GM21529 (cell line): ENCODE measurements around the gene ILDR2.
A peak's percentile ranks its signal among the peaks of the same experiment; 100 is the strongest.

Experiments
- ATAC-seq: cut with Tn5 transposase; IDR thresholded peaks from one replicate; pipeline ENCODE4 v1.9.1; 2021; ENCODE audit not compliant: unreplicated experiment

Gene ILDR2

DNA sequence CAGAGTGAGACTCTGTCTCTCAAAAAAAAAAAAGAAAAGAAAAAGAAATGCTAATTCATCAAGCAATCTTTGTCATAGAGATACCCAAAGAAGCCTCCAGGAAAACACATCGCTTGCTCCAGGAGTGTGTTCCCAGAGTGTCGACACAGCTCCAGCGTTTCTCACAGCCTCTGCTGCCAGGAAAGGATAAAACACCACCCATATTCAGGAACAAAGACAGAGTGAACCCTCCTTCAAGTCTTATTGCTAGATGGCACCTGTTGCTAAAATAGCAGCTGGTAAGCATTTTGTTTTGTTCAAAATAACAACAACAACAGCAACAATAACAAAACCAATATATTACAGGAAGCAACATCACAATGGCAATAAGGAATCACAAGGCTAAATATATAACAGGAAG, 3.1 kb downstream of the ILDR2 start:
- ATAC-seq, result no peak

DNA sequence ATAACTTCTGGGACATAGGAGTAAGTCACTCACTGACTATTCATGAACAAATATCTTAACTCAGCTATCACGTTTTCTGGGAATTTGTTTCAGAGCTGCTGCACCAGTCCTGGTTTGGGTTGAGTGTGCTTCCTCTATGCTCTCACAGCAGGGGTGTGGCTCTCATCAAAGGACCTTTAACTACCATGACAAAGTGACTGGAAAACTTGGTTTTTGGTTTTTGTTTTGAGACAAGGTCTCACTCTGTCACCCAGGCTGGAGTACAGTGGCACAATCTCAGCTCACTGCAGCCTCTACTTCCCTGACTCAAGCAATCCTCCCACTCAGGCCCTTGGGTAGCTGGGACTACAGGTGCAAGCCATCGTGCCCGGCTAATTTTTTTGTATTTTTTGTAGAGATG, 4.1 kb downstream of the ILDR2 start:
- ATAC-seq, result no peak

DNA sequence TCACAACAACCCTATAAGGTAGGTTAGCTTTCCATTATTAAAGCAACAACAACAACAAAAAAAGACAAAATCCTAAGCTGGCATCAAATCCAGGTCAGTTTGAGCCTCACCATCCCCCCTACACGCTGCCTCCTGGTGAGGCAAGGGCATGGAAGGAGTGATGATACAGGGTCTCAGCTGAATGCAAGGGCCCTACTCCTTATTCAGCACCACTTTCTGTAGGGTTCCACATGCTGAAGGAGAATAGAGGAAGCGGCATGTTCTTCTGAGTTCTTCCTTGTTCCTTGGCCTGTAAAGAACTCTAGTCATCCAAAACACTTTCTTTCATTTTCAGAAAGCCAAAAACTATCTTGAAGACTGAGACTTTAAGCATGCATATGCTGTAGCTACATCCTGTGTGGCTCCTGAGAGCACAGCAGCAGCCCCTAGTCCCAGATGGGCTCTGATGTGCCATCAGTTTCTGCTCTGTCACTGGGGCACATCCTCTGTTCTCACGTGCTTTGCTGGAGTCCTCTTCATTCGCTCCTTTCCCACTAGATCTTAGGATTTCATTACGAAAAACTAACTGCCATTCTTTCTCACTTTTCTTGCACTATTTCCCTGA, 6.2 kb downstream of the ILDR2 start:
- peak; percentile 82 for ATAC-seq

DNA sequence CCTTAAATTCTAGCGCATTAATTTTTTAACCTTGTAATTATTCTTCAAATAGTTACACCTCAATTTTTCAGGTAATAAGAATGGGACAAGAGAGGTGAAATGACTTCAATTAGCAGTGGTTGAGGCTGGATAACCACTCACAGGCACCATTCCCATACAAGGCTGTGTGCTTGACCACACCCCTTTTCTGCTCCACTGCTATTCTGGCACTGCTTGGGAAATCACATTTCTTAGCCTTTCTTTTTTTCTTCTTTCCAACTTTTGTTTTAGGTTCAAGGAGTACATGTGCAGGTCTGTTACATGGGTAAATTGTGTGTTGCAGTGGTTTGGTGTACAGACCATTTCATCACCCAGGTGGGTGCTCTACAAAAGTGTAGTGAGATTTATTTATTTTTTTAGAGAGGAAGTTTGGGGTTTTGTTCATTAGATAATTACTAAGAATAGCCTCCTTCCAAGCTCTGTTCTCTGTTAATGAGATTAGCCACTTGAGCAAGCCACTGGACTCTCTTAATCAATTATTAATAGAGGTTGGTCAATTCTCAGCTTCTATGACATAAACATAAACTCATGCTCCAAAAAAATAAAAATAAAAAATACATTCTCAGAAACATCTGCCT, 14.4 kb downstream of the ILDR2 start:
- no peak for ATAC-seq

DNA sequence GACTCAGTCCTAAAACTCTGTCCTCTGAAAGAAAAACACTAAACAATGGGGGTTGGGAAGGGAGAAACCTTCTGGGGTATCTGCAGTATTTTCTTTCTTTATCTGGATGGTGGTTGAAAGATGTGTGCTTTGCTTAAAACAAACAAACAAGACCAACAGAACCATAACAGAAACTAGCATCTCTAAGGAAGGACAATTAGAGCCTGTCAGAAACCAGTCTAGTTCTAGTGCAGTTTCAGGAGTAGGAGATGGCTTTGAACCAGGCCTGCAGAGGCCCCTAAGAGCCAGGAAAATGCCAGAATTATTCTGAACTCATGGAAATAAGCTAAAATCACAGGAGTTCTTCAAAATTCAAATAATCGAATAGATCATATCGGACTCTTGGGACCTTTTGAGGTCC, 18.5 kb downstream of the ILDR2 start:
- no peak for ATAC-seq

DNA sequence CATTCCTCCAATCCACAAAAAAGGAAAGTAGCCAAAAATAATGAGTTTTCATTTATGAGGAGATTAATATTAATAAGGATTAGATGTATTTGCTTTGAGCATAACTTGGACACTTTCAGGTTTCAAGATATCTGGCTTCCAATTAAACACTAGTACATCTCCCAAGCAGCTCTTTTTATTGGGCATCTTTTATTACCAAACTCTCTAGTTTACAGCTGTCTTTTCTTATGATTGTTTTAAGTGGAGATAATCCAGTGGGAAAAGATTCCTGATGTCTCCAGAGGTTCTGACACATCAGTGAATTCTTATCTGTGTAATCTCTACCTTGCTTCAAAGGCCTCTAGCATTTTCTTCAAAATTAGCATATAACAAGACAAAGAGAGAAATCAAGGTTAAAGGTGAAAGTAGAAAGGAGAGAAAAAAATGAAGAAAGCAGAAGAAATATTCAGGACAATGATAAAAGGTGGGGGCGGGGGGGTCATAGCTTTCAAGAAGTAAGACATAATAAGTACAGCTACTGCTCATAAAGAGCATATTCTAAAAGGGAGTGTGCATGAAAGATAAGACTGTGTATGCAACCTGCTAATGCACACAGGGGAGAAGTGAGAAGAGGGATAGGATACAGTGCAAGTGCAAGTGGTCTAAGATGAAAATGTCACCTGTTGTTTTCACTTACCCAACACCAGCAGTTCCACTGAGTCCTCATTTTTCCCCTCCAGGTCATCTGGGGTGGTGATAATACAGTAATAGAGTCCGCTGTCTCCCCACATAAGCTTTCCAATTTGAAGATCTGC, 19.1 kb downstream of the ILDR2 start:
- ATAC-seq, result no peak

DNA sequence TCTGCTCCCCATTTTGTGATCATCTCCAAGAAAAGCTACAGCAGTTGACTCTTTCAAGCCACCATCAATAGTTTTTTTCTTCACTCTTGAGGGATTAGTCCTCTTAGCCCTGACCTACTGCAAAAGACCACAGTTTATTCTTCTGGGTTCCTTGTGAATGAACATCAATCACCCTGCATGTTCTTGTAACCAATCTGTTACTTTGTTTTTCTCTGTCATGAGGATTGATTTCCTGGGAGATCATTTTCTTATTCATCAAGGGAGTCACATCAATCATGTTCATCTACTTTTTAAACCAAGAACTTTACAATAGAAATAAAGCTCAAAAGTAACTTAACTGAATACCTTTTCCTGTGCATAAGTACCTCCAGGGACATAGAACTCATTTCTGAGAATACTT, 21.8 kb downstream of the ILDR2 start:
- no peak for ATAC-seq

DNA sequence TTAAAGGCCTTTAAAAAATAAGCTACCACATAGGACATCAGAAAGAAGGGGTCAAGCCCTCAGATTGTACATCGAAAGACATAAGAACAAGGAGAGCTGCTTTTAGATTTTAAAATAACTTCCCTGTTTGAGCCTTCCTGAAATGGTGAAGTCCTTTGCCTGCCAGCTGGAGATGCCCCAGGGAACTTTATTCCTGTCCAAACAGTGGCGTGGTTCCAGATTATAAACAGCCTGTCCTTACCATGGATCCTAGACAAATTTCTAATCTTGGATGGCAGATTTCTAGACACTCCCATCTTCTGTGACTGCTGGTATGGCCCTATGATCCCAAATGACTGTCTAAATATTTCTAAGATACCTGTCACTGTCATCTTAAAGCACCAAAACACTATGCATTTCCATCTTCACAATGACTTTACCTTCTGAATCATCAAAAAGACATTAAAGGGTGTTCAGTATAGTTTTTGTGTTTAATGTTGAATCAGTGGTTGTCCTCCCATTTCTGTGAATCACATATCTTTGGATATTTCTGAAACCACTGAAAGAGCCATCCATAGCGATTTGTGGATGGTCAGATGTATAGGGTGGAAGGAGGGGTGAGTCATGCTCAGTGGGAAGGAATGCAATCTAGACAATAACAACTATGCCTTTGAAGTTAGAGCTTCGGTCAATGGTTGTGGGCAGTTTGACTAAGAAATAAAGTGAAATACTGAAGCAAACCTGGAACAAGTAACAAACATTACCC, 23.2 kb downstream of the ILDR2 start:
- no peak for ATAC-seq

DNA sequence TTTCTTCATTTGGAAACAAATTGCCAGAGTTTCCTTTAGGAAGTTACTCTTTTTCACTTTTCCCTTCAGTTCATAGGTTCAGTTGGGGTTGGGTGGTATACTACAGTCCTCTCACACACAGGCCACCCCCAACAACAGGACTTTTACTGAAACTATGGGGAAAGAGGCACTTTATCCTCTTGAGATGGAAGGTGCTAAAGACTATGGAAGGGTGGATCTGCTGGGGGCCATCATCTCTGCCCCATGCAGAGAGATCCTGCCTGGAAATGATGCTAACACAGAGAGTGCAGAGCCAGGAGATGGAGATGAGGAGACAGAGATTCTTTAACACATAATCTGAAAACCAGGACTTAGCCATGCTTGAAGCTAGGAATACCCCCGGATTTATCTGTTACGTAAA, 24.3 kb downstream of the ILDR2 start:
- no peak for ATAC-seq

DNA sequence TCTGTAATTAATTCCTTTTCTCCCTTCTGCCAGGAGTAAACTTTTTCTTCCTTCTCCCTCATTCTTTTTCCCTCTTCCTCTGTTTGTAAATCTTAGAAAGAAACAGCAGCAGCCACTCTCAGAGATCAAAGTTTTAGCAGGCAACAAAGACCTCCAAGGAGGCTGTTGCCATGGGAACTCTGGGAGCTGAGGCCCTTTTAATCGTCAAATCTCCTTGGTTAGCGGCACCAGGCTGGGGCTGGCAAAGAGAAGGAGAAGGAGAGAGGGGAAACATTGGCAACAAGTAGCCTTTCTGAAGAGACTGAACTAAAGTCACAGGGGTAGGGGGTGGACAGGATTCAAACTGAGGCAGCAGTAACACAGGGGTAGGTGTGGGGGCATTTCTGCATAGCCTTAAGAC, 25.2 kb downstream of the ILDR2 start:
- ATAC-seq, result no peak

DNA sequence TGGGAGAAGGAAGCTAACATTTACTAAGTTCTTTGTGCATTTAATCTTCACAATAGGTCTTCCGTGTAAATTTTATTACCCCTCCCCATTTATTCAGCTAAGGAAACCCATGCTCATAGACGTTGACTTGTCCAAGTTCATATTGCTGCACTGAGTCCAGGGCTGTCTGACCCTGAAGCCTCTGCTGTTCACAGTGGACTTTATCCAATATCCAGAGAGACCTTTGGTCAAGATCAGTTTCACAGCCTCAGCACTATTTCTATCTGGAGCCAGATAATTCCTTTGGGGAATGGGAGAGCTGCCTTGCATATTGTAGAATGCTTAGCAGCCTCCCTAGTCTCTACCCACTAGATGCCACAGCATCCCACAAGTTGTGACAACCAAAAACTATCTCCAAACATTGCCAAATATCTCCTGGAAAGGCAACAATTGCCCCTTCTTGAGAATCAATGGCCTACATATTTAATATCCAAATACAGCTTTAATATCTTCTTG, 26.4 kb downstream of the ILDR2 start:
- ATAC-seq, result no peak

DNA sequence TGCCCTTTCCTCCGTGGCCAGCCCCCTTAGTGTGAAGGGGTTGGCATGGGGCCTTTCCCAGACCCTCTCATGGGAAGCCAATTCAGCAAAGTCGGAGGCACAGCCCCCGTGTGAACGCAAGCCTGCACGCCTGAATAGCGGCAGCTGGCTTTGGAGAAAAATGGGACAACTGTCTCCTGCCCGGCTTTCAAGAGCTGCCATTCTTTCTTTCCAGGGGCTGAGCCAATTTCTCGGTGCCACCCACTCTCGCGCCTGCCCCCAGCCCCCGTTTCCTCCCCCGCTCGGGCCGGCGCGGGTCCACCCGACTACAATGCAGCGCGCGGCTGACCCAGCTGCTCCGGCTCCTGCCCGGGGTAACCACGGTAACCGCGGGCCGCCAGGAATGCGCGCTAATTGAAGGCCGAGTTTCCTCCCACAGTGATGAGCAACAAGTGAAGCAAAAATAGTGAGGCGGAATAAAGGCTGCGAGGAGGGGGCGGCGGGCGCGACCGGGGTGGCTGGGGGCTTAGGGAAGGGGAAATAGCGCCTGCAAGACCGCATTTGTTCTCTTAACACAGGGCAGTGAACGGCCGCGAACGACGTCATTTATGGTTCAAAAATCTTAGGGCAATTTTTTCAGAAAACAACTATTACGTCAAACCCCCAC, 27.8 kb downstream of the ILDR2 start:
- no peak for ATAC-seq

DNA sequence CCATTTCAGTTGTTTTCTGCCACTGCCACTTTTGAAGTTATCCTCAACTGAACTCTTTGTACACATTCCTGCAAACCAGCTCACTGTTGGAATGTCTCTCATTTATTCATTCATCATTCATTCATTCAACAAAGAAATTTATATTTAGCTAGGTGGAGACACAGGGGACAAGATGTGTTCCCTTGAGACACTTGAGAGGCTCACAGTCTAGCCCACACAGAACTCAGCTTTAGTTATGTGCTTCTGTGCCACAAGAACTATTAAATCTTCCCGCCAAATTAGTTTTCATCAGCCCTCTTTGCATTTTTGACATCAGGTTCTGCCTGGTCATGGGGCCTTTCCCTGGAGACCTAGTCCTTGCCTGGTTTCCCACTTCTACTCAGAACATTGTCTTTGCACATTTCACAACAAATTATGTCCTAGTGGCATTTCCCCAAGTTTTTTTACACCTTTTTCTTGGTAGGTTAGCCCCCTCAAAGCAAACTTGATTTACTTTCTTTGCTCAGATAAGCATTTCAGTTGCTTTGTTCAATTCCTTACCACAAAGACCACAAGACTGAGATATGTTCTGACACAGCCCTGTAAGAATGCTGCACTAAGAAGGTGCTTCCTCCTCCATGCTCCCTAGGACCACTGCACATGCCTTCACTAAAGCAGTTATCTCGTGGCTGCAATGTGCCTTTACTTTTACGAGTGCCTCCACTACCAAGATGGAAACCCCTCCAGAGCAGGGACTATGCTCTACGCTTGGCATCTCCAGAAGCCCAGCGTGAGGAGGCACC, 31.0 kb downstream of the ILDR2 start:
- ATAC-seq, result no peak

DNA sequence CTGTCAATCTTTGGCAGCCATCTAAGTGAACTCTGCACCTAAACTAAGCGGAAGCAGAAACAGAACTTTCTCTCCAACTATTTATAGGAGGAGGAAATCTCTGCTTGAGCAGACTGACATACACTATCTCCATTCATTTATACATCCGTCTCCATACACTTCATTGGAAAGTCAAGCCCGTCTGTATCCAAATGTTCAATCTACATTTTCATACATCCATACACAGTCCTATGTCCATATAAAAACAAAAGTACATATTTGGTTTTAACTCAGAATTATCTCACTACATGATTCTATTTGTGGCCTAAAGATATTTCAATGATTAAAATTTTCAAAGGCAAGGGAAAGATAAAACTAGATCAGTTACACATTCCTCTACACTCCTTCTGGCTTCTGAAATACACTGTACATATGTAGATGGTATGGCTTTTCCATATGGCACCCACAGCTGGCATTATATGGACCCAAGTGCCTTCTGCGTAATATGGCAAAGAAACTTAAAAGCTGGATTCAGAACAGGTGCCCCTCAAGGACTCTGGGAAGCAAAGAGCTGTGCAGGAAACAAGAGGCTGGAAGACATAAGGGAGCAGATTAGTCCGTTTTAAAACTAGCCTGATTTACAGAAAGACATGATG, 35.5 kb downstream of the ILDR2 start:
- ATAC-seq, result no peak

DNA sequence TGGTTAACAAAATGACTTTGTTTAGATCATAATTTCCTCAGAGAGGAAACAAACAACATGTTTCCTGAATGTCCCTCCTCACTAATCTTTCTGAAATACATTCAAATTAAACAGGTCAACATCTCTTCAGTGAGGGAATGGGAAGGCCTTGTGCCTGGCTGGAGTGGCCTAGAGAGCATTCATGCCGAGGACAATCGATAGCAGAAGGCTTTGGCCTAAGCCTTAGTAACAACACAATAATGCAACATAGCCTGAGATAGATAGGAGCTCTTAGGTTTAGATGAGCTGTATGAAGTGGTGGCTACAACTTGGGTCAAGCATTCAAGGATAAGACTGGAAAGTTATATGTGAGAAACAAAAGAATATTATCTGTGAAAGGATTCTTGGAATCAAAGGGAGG, 37.4 kb downstream of the ILDR2 start:
- ATAC-seq, result no peak

DNA sequence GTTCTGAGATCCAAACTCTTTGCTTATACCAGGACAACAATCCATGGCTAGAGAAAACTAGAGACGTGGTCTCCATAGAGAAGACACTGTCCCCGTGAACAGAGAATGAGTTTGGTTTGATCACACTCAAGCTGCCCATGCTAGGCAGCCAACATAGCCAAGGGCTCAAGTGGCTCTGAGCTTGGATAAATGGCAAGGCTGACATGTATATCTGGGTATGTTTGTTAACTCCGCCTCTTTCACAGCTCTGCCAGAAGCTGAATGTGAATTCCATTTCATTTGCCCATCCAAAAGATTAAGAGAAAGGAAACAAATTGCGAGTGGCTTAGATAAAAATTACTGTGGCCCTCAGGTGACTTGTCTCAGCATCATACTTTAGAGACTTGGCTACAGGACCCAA, 38.0 kb downstream of the ILDR2 start:
- no peak for ATAC-seq

DNA sequence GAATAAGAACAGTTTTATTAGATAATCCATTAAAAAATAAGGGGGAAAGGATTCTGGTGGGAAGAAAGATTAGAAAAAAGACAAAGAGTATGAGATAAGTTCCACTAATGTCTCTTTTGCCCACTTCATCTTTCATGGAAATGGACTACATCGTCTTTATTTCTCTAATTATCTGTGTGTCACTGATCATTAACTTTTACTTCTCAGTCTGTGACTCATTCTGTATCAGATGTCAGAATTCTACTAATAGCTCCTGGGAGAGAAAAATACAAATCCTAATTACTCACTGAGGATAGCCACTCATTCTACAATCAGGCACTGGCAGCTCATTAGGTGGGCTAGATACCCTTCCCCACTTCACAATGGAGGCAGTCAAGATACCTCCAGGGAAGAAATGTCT, 41.7 kb downstream of the ILDR2 start:
- ATAC-seq, result no peak

DNA sequence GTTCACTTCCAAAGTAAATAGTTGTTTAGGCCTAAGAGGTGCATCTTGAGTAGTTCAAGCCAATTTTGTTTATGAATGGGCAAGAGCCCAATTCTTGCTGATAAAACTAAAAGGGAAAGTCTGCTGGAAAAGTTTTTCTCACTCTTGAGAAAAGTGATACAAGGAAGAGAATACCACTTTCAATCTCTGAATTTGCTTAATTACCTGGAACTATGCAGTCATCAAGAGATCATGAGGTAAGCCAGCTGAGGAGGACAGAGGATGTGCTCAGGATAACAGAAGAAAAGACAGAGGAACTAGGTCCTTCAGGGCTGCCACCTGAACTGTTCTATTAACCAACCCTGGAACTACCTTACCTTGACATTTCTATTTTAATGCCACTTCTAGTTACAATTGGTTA, 42.2 kb downstream of the ILDR2 start:
- ATAC-seq, result no peak

DNA sequence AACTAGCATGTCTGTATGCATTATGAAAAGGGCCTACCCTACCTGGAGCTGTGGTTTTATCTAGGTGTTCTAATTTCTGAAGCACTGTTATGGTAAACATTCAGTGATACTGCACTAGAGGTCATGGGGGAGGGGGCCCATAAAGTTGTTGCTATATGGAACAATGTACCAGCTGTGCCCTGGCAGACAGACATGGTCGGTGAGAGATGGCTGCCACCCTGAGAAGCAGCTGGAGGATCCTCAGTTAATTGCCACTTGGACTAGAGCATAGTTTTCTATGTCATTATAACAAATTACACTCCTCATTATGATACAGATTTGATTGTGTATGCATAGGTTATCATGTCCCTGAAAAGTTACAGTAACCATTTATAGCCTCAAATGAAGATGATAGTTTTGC, 45.4 kb downstream of the ILDR2 start:
- no peak for ATAC-seq

DNA sequence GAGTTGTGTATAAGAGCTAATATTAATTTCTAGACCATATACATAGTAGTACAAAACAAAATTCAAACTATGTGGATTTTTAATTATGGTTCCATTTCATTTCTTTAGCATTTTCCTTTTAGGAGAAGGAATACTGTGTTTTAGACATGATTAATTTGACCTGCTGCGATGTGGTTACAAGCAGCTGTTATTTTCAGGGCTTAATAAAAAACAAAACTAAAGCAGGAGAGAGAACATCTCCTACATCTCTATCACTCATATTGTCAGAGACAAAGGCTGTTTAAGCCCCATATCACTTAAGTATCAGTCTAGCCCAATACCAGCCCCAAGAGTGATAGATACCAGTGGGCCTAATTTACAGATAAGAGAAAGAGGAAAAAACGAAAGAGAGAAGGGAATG, 47.6 kb downstream of the ILDR2 start:
- no peak for ATAC-seq
